SK-N-MC (cell line): Measurements from ENCODE around the gene FMN2.

Source experiments
- EZH2 ChIP-seq: fragments of 200-600 bp; sonication (generic); IDR thresholded peaks from one replicate; pipeline ENCODE4 v1.6.1; 2017; ENCODE audit warnings: antibody characterized with exemption
- POLR2AphosphoS5 ChIP-seq: IDR thresholded peaks from 2 replicates; pipeline ENCODE4 v1.6.1; 2012; ENCODE audit warnings: mild to moderate bottlenecking, low read depth, low read length, borderline replicate concordance

GRCh38 chr1:240413732-240414131 lies 322.0 kb downstream of the FMN2 start:
- TF ChIP-seq EZH2 (no peak), POLR2AphosphoS5 (no peak)
